Ishikawa (cell line): ENCODE data around the gene KHSRP.
A peak's percentile ranks its signal among the peaks of the same experiment; 100 is the strongest.

Source experiments
- CEBPB ChIP-seq: IDR thresholded peaks from 2 replicates; pipeline ENCODE4 v1.6.1; 2012
- CREB1 ChIP-seq: IDR thresholded peaks from 2 replicates; pipeline ENCODE4 v1.6.1; 2012; ENCODE audit warnings: low read depth
- EGR1 ChIP-seq: IDR thresholded peaks from 2 replicates; pipeline ENCODE4 v1.6.1; 2012
- EP300 ChIP-seq: IDR thresholded peaks from 2 replicates; pipeline ENCODE4 v1.6.1; 2012; ENCODE audit warnings: borderline replicate concordance
- FOXM1 ChIP-seq: IDR thresholded peaks from 2 replicates; pipeline ENCODE4 v1.6.1; 2012; ENCODE audit warnings: low read depth, borderline replicate concordance
- MAX ChIP-seq: IDR thresholded peaks from 2 replicates; pipeline ENCODE4 v1.6.1; 2012
- NFIC ChIP-seq: IDR thresholded peaks from 2 replicates; pipeline ENCODE4 v1.6.1; 2012
- RAD21 ChIP-seq: IDR thresholded peaks from 2 replicates; pipeline ENCODE4 v1.6.1; 2012; ENCODE audit warnings: low read depth
- TAF1 ChIP-seq: IDR thresholded peaks from 2 replicates; pipeline ENCODE4 v1.6.1; 2012; ENCODE audit warnings: low read depth, mild to moderate bottlenecking
- TCF12 ChIP-seq: IDR thresholded peaks from 2 replicates; pipeline ENCODE4 v1.6.1; 2012; ENCODE audit warnings: low read depth
- TEAD4 ChIP-seq: IDR thresholded peaks from 2 replicates; pipeline ENCODE4 v1.6.1; 2012
- USF1 ChIP-seq: IDR thresholded peaks from 2 replicates; pipeline ENCODE4 v1.6.1; 2012
- YY1 ChIP-seq: IDR thresholded peaks from 2 replicates; pipeline ENCODE4 v1.6.1; 2012; ENCODE audit warnings: low read depth
- ZBTB7A ChIP-seq: IDR thresholded peaks from 2 replicates; pipeline ENCODE4 v1.6.1; 2012; ENCODE audit warnings: low read depth
- TF ChIP-seq, protein P1 (sequence below): IDR thresholded peaks from 2 replicates; pipeline ENCODE4 v1.6.1; 2012; ENCODE audit warnings: low read depth, mild to moderate bottlenecking

The KHSRP gene

DNA sequence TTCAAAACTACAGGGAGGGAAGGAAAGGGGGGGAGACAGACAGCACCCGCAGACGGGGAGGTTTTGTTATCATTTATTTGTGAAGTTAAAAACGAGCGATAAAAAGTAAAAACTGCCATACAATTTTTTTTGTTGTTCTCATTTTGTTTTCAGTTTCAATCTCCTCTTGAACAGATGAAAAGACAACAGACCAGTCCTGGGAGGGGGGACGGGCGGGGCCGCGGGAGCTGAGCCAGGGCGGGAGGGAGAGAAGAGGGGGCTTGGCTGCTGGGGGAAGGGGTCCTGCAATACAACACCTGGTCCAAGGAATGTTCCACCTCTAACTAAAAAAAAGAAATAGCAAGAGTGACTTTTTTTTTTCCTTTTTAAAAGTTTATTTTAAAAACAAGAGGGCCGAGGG lies 11.3 kb downstream of the KHSRP start:
- TF ChIP-seq EGR1 (no peak), YY1 (no peak), FOXM1 (no peak), EP300 (no peak), USF1 (no peak)
- TF ChIP-seq, protein P1, sequence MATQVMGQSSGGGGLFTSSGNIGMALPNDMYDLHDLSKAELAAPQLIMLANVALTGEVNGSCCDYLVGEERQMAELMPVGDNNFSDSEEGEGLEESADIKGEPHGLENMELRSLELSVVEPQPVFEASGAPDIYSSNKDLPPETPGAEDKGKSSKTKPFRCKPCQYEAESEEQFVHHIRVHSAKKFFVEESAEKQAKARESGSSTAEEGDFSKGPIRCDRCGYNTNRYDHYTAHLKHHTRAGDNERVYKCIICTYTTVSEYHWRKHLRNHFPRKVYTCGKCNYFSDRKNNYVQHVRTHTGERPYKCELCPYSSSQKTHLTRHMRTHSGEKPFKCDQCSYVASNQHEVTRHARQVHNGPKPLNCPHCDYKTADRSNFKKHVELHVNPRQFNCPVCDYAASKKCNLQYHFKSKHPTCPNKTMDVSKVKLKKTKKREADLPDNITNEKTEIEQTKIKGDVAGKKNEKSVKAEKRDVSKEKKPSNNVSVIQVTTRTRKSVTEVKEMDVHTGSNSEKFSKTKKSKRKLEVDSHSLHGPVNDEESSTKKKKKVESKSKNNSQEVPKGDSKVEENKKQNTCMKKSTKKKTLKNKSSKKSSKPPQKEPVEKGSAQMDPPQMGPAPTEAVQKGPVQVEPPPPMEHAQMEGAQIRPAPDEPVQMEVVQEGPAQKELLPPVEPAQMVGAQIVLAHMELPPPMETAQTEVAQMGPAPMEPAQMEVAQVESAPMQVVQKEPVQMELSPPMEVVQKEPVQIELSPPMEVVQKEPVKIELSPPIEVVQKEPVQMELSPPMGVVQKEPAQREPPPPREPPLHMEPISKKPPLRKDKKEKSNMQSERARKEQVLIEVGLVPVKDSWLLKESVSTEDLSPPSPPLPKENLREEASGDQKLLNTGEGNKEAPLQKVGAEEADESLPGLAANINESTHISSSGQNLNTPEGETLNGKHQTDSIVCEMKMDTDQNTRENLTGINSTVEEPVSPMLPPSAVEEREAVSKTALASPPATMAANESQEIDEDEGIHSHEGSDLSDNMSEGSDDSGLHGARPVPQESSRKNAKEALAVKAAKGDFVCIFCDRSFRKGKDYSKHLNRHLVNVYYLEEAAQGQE = no peak

GRCh38 chr19:6412447-6413091 lies 12.0 kb downstream of the KHSRP start:
- TF ChIP-seq YY1 = no peak
- peak; percentile 46; the same call in 1 of the 2 replicates for TF ChIP-seq RAD21

GRCh38 chr19:6412061-6412446 lies 12.6 kb downstream of the KHSRP start:
- TF ChIP-seq USF1 = no peak
- no peak for TF ChIP-seq CEBPB
- TF ChIP-seq NFIC = no peak
- no peak for TF ChIP-seq MAX
- no peak for TF ChIP-seq TEAD4
- no peak for TF ChIP-seq EGR1
- no peak for TF ChIP-seq FOXM1
- no peak for TF ChIP-seq EP300
- TF ChIP-seq TCF12 = no peak

DNA sequence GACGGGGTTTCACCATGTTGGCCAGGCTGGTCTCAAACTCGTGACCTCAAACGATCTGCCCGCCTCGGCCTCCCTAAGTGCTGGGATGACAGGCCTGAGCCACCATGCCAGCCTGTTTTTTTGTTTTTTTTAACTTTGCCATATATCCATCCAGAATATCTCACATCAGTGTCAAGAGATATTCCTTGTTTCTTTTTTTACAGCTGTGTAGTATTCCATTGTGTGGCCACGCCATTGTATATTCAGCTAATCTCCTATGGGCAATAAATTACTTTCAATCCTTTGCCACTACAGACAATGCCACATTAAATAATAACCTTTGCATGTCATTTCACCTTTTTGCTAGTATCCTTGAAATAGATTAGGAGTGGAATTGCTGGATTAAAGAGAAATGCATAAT lies 15.3 kb downstream of the KHSRP start:
- TF ChIP-seq EGR1 (no peak), EP300 (no peak), ZBTB7A (no peak), MAX (no peak), TEAD4 (no peak), TCF12 (no peak)

- TF ChIP-seq CREB1 = no peak
- no peak for TF ChIP-seq CEBPB
- no peak for TF ChIP-seq YY1
- no peak for TF ChIP-seq USF1
- TF ChIP-seq, protein P1 = no peak
- TF ChIP-seq RAD21 = no peak
- no peak for TF ChIP-seq TEAD4
- no peak for TF ChIP-seq TCF12
- TF ChIP-seq TAF1 = no peak
- TF ChIP-seq EGR1 = no peak
- no peak for TF ChIP-seq FOXM1
- no peak for TF ChIP-seq EP300
- no peak for TF ChIP-seq ZBTB7A
- no peak for TF ChIP-seq NFIC
- TF ChIP-seq MAX = no peak
These were observed 18.2 kb downstream of the KHSRP start for GRCh38 chr19:6406401-6406800.
